DMS153 treated with DMSO at 0.1 percent for 48 hours (cell line): Measurements from ENCODE around the gene DLL1.
"Not testable (repeated sequence)": the region's sequence is repeated elsewhere in the genome, so short reads cannot be mapped to it uniquely, and the experiment has no call there.

Experiments
- DNase-seq: peaks from one replicate; lab custom pipeline; 2025; ENCODE audit not compliant: unreplicated experiment; lab: John Stamatoyannopoulos, UW

Gene DLL1, protein sequence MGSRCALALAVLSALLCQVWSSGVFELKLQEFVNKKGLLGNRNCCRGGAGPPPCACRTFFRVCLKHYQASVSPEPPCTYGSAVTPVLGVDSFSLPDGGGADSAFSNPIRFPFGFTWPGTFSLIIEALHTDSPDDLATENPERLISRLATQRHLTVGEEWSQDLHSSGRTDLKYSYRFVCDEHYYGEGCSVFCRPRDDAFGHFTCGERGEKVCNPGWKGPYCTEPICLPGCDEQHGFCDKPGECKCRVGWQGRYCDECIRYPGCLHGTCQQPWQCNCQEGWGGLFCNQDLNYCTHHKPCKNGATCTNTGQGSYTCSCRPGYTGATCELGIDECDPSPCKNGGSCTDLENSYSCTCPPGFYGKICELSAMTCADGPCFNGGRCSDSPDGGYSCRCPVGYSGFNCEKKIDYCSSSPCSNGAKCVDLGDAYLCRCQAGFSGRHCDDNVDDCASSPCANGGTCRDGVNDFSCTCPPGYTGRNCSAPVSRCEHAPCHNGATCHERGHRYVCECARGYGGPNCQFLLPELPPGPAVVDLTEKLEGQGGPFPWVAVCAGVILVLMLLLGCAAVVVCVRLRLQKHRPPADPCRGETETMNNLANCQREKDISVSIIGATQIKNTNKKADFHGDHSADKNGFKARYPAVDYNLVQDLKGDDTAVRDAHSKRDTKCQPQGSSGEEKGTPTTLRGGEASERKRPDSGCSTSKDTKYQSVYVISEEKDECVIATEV

DNA sequence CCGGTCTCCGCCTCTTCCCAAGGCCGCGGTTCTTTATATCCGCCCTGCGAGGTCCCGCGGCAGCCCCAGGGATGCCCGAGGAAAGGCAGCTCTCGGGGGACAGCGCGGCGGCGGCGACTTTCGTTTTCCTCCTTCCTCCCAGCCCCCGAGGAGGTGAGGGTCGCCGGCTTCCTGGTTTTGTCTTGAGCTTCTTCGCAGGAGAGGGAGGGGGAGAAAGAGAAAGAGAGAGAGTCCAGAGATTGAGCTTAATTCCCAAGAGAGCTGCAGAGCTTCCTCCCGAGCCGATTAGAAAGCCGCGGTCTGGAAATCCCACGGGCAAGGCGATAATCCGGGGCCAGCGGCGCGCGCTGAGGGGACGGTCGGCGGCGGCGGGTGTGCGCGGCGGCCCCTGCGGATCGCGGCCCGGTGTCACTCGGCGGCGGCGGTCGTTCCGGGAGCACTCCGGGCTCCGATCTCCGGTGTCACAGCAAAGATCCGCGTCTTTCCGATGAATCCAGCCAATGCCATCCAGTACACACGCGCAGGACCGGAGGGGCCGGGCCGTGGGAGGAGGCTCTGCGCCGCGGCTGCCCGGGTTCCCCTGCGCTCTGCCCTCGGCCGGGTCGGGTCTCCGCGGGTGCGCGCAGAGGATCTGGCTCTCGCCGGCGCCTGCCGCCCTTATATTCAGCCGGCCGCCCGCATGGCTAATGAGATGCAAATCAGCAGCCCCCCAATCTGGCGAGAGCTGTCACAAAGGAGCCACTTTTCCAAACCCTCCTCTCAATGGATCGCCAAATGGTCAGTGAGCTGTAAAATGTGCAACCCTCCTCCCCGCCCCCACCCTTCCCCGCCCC, at the start of gene DLL1:
DLL1 (minus strand) TSS at position 783 of the 833 bp plus-strand sequence. CDS start 939 bp downstream, outside the sequence.
- DNase-seq = peak; percentile 74

DNA sequence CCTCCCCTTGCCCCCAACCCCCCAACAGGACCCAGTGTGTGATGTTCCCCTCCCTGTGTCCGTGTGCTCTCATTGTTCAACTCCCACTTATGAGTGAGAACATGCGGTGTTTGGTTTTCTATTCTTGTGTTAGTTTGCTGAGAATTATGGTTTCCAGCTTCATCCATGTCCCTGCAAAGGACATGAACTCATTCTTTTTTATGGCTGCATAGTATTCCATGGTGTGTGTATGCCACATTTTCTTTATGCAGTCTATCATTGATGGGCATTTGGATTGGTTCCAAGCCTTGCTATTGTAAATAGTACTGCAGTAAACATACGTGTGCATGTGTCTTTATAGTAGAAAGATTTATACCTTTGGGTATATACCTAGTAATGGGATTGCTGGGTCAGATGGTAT, 44.3 kb upstream of the DLL1 start:
- not testable (repeated sequence) for DNase-seq

DNA sequence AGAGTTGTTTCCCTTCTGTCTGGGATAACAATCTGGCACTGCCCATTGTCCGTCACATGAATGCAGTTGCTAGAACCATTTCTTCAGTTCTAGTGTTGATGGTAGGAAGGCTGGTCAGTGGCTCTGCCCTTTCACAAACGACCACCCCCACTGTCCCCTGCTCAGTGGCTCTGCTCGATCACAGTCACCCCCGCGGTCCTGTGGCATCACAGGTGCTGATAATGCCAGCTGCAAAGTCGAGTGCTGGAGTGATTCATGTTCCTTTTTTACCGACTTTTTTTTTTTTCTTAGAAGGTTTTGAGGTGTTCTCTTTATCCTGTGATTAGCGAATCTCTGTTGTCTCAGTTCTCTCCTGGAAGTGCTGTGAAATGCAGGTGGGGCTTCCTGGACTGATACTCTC, 38.4 kb upstream of the DLL1 start:
- no peak for DNase-seq

DNA sequence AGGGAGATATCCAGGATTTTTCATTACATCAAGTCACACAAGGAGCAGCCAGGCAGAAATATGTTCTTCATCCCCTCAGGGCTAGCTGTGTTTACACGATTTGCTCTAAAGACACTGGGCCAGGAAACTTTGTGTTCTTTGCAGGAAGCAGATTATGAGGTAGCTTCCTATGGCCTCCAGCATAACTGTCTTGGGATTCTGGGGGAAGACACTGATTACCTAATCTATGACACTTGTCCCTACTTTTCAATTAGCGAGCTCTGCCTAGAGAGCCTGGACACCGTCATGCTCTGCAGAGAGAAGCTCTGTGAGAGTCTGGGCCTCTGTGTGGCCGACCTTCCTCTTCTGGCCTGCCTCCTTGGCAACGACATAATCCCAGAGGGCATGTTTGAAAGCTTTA, 26.8 kb upstream of the DLL1 start:
- no peak for DNase-seq

DNA sequence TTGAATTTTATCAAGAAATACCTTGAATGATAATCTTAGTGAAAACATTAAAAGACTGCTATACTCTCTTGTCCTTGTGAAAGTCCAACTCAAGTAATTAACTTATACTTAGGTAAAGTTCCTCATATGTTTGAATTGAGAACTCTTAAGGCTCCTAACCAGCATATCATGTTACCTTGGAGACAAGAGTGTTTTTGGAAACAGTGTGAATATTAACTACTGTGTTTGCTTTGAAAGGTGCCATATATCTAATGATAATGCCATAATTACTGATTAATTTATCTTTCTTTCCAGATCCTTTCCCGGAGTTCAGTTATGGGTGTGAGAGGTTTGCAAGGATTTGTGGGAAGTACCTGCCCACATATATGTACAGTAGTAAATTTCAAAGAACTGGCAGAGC, 26.2 kb upstream of the DLL1 start:
- DNase-seq = no peak

DNA sequence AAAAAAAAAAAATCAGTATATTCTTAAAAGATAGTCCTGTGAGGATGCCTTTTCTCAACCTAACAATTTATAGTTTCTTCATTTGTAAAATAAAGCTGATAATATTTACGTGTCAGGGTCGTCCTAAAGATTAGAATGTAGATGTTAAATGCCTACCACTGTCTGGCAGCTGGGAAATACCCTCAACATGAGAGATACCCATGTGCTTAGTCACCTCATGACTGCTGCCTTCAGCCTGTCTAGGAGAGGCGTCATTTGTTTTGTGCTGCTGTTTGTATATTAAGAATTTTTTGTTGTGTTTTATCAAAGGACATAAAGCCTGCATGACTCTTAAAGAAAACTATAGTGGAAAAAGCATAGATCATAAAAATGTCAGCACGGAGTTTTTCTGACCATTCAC, 25.2 kb upstream of the DLL1 start:
- no peak for DNase-seq

DNA sequence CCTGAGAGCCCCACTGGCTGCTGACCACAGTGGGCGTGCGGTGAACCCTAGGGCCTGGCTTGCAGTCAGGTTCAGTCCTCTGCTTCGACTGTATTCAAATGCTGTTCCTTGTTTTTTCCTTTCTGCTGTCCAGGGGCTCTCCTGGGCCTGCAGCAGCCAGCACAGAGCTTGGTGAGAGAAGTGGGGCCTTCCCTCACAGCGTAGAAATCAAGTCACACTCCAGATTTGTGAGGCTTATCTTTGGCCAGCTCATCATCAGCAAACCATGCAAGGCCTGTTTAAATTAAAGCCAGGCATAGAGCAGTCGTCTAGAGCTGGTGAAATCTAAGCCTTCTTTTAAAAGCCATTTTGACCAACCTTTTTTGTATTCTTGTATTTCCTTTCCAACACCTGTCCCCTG, 24.1 kb upstream of the DLL1 start:
- no peak for DNase-seq

DNA sequence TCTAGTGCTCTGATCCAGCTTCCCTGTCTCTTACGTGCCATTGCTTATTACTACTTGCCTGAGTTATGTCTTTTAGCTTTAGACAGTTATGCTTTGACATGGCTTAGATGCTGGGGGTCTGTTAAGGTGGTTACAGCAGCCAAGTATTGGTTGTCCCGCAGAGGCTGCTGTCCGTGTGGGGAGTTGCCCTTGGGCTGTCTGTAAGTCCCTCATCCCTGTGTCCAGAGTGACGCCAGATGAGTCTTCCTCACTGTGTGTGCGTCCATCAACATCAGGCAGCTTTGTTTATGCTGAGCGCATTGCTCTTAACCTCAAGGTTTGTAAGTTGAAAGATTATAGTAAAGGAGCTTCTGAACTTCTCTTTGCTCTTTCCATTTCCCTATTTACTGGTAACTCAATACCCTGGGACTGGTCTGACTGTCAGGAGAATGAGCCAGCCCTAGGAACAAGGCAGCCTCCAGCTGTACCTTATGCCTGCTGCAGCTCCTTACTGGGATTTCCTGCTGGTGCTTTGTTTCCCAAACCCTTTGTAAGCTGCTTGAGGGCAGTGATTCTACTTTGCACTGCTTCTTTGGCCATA, 22.9 kb upstream of the DLL1 start:
- no peak for DNase-seq

DNA sequence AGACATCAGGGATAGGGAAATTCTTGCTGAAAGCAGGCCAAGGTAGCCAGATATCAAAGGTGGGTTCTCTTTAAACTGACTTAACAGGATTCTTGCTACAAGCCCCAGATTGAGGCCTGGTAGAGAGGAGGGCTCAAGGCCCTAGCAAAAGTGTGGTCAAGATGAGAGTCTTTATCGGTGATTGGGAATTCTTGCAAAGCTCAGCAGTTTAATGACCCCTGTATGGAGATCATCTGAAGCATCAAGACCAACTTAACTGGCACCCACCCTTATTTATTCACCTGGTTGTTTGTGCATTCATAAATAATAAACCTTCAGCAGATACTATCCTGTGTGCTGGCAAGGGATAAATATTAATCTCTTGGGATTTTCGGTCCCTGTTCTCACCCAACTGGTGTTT, 22.0 kb upstream of the DLL1 start:
- DNase-seq = no peak

DNA sequence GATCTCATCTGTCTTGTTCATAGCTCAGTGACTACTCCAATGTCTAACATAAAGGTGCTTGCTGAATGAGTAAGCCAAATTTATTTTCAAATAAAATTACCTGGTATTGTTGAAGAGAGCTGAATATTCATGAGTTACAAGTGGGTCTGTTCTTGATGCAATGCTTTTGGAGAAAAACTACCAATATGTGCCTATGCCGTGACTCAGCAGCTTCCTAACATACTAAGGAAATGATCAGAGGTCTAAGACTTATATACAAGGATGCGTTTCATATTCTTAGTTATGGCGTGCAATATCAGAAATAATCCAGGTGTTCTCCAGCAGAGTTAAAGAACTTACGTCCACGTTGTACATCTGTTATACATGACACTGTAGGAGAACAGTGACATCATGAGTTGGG, 20.8 kb upstream of the DLL1 start:
- no peak for DNase-seq

DNA sequence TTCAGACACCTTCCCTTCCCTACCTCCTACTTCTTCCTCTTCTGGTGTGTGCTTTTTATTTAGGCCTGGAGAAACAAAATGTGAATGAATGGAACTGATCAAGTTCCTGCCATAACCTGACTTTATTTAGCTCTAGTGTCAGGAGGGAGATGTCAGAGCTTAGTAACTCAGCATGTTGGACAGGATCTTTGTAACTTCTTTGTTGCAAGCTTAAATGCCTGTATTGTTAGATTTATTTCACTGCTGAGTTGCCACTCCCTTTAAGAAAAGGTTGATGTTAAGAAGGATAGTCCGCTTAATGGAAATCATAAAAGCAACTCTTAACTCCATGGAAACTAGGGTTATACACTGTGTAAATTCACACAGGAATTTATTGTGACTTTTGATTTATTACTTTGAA, 17.9 kb upstream of the DLL1 start:
- DNase-seq = no peak

DNA sequence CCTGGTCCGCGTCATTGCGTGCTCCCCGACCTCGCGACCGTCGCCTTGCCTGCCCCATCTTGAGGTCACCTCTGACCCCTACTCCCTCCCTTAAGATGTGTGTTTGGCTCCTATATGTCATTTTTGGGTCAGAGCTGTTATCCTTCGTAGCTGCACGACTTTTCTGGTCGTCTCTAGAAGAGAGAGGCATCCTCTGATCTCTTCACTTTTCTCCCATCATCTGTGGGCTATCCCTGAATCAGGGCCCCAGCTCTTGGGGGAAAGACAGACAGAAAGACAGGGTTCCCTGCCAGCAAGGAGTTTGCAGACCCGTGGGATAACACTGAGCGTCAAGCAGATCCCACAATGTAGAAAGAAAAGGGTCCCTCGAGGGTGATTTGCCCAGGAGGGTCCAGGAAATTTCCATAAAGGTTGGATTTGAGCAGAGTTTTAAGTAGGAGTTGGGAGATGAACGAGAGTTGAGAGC, 16.2 kb upstream of the DLL1 start:
- no peak for DNase-seq

DNA sequence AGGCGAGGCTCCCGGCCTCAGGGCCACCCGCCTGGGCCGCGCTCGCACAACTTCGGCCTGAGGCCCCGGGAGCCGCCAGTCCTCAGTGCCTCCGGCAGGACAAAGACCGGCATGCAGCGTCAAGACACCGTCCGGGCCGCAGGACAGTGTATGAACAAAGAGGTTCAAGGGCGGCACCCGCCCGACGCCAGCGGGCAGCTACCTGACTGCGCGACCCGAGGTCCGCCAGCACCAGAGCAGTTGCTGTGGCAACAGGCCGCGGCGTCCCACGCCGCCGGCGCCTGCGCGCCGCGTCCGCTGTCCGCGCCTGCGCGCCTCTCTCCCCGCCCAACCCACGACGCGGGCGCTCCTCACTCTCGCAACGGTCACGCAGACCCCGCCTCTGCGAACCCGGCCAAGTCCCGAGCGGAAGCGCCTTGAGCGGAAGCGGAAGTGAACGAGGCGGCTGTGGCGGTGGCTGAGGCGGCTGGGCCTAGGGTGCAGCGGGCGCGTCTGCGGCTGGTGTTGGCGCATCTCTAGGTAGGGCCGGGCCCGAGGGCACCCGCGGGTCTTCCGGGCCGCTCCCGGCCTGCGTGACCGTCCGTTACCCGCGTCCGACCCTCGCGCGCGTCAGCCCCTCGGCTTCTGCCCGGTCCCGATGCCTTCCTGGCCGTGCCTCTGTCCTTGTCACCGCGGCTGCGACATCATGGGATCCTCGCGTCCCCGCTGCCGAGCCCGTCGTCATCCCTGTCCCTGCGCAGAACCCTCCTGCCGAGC, 15.6 kb upstream of the DLL1 start, which contains the start of gene FAM120B:
FAM120B (plus strand) TSS at position 435 of the 756 bp plus-strand sequence. CDS start 10,633 bp downstream, outside the sequence.
- peak; percentile 90 for DNase-seq

DNA sequence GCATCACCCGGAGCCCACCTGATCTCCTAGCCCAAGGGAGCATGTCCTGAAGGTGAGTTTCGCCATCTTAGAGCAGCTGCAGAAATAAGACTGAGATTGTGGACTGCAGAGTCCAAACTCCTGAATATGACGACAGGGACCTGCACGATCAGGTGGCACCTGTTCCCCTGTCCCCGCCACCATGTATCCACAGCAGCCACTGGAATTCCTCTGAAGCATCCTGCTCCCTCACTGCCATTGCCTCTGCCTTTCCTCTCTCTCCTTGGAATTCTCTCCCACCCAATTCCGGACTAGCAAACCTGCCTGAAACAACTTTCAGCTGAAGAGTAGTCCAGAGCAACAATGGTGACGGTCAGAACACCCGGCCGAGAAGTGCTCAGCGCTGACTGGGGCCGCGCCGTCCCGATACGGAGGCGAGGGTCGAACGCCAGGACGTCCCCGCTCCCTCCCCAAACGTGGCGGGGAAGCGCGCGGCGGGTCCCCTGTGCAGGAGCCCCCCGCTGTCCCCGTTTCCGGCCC, 15.0 kb upstream of the DLL1 start:
- no peak for DNase-seq

DNA sequence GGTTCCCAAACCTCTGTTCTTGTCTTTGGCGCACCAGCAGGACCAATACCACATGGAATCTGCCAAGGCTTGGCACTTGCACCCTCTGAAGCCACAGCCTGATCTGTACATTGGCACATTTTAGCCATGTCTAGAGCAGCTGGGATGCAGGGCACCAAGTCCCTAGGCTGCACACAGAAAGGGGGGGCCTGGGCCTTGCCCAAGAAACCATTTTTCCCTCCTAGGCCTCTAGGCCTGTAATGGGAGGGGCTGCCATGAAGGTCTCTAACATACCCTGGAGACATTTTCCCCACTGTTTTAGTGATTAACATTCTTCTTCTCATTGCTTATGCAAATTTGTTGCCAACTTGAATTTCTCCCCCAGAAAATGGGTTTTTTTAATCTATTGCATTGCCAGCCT, 10.3 kb upstream of the DLL1 start:
- DNase-seq = no peak

DNA sequence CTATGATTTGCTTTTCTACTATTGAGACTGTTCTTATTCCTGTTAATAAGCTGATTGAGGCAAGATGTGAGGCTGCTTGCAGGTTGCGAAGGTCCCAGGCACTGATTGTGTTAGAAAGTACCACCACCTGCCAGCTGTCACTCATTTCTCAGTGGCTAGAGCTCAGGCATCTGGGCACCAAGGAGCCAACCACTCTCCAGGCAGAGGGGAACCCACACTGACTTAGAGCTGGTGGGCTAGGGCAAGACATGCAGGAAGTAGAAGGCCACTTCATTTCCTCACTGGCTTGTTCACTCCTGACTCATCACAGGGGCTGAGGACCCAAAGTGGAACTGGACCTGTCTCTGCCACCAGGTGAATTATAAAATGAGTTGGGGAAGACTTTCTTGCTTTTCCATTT, 7.8 kb upstream of the DLL1 start:
- DNase-seq = no peak

DNA sequence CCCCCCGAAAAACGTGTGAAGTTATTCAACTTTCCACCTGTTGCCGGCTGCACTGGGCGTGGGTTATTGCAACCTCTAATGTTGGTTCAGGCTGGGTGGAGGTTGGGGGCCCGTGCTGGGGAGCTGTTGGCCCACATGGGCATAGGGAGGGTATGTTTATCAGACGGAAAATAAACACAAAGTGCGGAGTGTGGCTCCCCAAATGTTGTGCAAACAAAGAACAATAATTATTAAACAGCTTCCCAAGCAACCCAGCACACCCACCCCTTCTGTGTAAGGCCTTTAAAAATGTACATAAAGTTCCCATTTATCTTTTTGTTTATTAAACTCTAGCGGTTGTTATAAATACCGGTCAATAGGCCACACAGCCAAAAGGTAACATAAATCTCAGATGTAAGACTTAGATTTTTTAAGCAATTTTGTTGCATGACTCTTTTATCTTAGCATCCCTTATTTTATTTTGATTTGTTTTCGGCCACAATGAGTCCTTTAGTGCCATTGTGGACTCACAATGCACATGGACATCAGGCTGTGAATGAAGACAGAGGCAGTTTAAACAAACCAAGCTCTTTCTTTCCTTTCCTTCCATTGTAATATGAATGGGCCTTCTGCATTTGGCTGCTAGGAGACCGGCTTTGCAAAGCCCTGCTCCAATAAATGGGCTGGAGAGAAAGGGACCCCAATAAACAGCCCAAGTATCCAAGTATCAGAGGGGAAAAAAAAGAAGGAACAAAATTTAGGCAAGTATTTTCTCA, 6.9 kb upstream of the DLL1 start:
- no peak for DNase-seq

DNA sequence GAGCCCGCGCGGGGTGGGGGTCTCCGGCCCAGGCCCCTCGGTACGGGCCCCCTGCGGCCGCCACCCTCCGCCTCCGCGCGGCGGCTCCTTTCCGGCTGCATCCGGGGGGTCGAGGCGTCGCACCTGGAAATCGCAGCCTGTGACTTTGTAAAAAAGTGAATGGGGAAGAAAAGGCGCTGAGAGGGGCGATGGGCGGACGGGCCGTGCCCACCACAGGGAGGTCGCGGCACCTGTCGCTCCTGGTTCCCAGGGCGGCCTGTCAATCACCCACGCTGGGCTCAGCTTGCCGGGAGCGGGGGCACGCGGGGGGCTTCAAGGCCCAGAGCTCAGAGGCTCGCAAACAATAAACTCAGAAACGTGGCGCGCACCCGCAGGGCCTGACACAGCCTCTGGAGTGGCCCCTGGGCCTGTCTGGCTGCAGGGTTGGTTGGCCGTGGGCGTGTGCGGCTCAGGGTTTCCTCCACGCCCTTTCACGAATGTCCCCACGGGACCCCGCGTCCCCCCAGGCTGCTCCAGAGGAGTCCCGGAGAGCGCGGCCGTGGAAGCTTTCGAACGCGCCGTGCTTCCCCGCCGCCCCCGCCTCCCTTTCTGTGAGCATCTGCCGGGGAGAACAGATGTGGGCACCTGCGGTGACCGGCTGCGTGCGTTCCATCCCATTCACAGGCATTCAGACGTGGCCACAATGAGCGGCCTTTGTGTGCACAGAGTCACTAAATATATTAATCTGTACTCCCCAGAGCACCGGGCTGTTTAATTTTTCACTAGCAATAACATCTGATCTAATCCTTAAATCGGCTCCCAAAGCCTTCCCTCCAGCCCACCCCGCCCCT, 6.1 kb upstream of the DLL1 start:
- DNase-seq = peak; percentile 30

DNA sequence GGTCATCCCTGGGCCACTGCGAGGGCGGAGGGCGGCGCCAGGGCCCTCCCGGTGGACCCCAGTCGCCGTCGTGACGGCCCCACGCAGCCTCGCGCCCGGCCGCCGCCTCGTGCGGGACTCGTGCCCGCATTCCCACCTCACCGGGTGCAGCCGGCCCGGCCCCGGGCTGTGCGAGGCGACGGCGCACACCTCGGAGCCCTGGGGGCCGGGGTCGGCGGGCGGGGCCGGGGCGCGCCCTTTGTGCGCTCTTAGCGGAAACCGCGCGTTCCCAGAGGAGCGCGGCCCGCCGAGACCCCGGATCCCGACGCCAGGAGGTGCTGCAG, 5.5 kb upstream of the DLL1 start:
- no peak for DNase-seq
